PFSK-1 (cell line): ENCODE data around the gene HOXA6.

Experiments used
- FOXP2 ChIP-seq: optimal IDR thresholded peaks from 2 replicates; pipeline ENCODE3; 2011; ENCODE audit warnings: borderline replicate concordance, control low read depth, inconsistent platforms; ENCODE audit not compliant: insufficient read depth; ENCODE audit errors: extremely low read length, extremely low read depth
- POLR2AphosphoS5 ChIP-seq: IDR thresholded peaks from 2 replicates; pipeline ENCODE4 v1.6.1; 2012; ENCODE audit warnings: low read depth, mild to moderate bottlenecking, control low read depth, low read length, moderate library complexity
- REST ChIP-seq, 2 experiments: IDR thresholded peaks; 2 replicates each; pipeline versions ENCODE4 v1.6.1 to v1.8.0; 2011 to 2012; ENCODE audit warnings: low read depth in 2 of 2, low read length in 2 of 2, control low read depth in 1 of 2, inconsistent platforms in 1 of 2, mild to moderate bottlenecking in 1 of 2, moderate library complexity in 1 of 2; ENCODE audit not compliant: insufficient read depth in 1 of 2
- SIN3A ChIP-seq: IDR thresholded peaks from 2 replicates; pipeline ENCODE4 v1.6.1; 2012; ENCODE audit warnings: mild to moderate bottlenecking, low read length, moderate library complexity, borderline replicate concordance; ENCODE audit not compliant: insufficient read depth
- TAF1 ChIP-seq: IDR thresholded peaks from 2 replicates; pipeline ENCODE4 v1.6.1; 2012; ENCODE audit warnings: low read length, control low read depth, borderline replicate concordance; ENCODE audit not compliant: insufficient read depth

DNA sequence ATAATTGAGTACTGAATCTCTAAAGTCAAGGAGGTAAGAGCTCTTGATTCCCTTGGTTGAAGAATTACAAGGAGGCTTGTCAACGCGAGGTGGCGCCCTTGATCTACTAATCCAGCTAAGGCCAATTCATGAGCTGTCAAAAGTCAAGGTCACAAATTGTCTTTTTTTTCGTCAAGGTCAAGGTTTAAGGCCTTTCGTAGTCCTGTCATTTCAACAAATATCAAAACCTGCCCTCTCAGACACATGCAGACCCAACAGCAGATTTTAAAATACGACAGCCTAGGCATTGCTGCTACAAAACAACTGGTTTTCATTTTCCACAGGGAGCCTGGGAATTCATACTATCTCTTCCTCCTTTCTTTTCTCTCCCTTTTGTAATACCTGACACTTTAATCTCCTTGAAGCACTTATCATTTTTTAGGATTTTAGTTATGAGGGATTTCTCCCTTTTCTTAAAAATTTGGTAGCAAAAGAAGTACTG is 48.8 kb upstream of the HOXA6 start:
- TF ChIP-seq REST (IDR thresholded peaks at IDR 0.05; ENCODE audit: insufficient read depth in 1 of 2, low read depth in 2 of 2, low read length in 2 of 2) (no peak), POLR2AphosphoS5 (no peak), TAF1 (no peak), SIN3A (no peak), FOXP2 (no peak)
